ENCODE results near the gene CASP2. TPM values are rescaled to one million over a fixed set of nuclear protein-coding genes. Genes with fewer than 3 reads are reported as not detected.
A peak's percentile ranks its signal among the peaks of the same experiment; 100 is the strongest.
"Not testable (repeated sequence)": the region's sequence is repeated elsewhere in the genome, so short reads cannot be mapped to it uniquely, and the experiment has no call there.

CASP2 gene
- total RNA-seq, 2 donors from 2014 or later = 5.2 to 7.6 TPM

GRCh38 chr7:143257501-143257900, 30.6 kb upstream of the CASP2 start:
- no peak for TF ChIP-seq CTCF (IDR thresholded peaks at IDR 0.05)
- no peak overlapping the region for H3K4me3 ChIP-seq

GRCh38 chr7:143258831-143259230, 29.3 kb upstream of the CASP2 start:
- peak overlapping the region in 1 of 2 donors; percentile 32 for H3K27ac ChIP-seq
- no peak for DNase-seq (ENCODE audit: low spot score)

More at GRCh38 chr7:143257501-143257900, 30.6 kb upstream of the CASP2 start:
- H3K27me3 ChIP-seq = no peaks in the 10 kb centered on the region
- H3K36me3 ChIP-seq = no peaks in the 10 kb centered on the region
- no peaks in the 10 kb centered on the region for H3K9me3 ChIP-seq
- H3K4me1 ChIP-seq = peaks cover 0 to 4% of the 10 kb centered on the region in 2 donors
- no peak overlapping the region for H3K27ac ChIP-seq
- DNase-seq (ENCODE audit: low spot score) = no peak

GRCh38 chr7:143259765-143260164, 28.4 kb upstream of the CASP2 start:
- Histone ChIP-seq H3K9me3 (no peaks in the 10 kb centered on the region), H3K27me3 (no peaks in the 10 kb centered on the region), H3K4me1 (peaks cover 0 to 12% of the 10 kb centered on the region in 2 donors), H3K4me3 (no peak overlapping the region), H3K36me3 (no peaks in the 10 kb centered on the region), H3K27ac (no peak overlapping the region)
- DNase-seq (ENCODE audit: low spot score) = no peak
- TF ChIP-seq CTCF (IDR thresholded peaks at IDR 0.05) = no peak

More at GRCh38 chr7:143258831-143259230, 29.3 kb upstream of the CASP2 start:
- Histone ChIP-seq H3K4me3 (no peak overlapping the region), H3K4me1 (peaks cover 0 to 4% of the 10 kb centered on the region in 2 donors), H3K36me3 (no peaks in the 10 kb centered on the region), H3K27me3 (no peaks in the 10 kb centered on the region), H3K9me3 (no peaks in the 10 kb centered on the region)
- no peak for TF ChIP-seq CTCF (IDR thresholded peaks at IDR 0.05)

GRCh38 chr7:143261901-143262300, 26.2 kb upstream of the CASP2 start:
- Histone ChIP-seq H3K4me1 (peaks cover 0 to 20% of the 10 kb centered on the region in 2 donors), H3K27ac (no peak overlapping the region), H3K4me3 (no peak overlapping the region), H3K9me3 (no peaks in the 10 kb centered on the region), H3K36me3 (no peaks in the 10 kb centered on the region), H3K27me3 (no peaks in the 10 kb centered on the region)
- no peak for DNase-seq (ENCODE audit: low spot score)
- TF ChIP-seq CTCF (IDR thresholded peaks at IDR 0.05) = no peak

- H3K27me3 ChIP-seq = no peaks in the 10 kb centered on the region
- peaks cover 0 to 20% of the 10 kb centered on the region in 2 donors for H3K4me1 ChIP-seq
- peak within 1 kb of the TSS; percentile 84 to 86 for H3K27ac ChIP-seq
- peak within 1 kb of the TSS; percentile 70 to 93 for H3K4me3 ChIP-seq
- H3K36me3 ChIP-seq = peaks cover 14% of the 10 kb centered on the region
- H3K9me3 ChIP-seq = no peaks in the 10 kb centered on the region
- peak in 1 of 2 donors; percentile 10 for TF ChIP-seq CTCF (IDR thresholded peaks at IDR 0.05)
- peak; percentile 82 for DNase-seq (ENCODE audit: low spot score)
These were observed 24.6 kb upstream of the CASP2 start, which contains the start of gene GSTK1 for GRCh38 chr7:143263266-143264195. TSS of gene GSTK1 (plus strand) at chr7:143263441. CDS start at chr7:143263514, 73 bp downstream.

- not testable (repeated sequence) for H3K9me3 ChIP-seq; DNase-seq (ENCODE audit: low spot score); H3K27me3 ChIP-seq
- peaks cover 0 to 17% of the 10 kb centered on the region in 2 donors for H3K4me1 ChIP-seq
- H3K36me3 ChIP-seq = peaks cover 20% of the 10 kb centered on the region
- peak overlapping the region; percentile 84 to 86 for H3K27ac ChIP-seq
- peak overlapping the region; percentile 70 to 93 for H3K4me3 ChIP-seq
These were observed 24.0 kb upstream of the CASP2 start for GRCh38 chr7:143264196-143264568.
